ENCODE measurements around the gene RIC1. TPM values are rescaled to one million over a fixed set of nuclear protein-coding genes. Genes with fewer than 3 reads are reported as not detected.

Gene RIC1
- total and polyA plus RNA-seq, 9 of the 15 experiments (the other 6 are each of a cell fraction or from before 2014, with no cell fraction given), result 3.2 to 25.8 (median 15.0) TPM

DNA sequence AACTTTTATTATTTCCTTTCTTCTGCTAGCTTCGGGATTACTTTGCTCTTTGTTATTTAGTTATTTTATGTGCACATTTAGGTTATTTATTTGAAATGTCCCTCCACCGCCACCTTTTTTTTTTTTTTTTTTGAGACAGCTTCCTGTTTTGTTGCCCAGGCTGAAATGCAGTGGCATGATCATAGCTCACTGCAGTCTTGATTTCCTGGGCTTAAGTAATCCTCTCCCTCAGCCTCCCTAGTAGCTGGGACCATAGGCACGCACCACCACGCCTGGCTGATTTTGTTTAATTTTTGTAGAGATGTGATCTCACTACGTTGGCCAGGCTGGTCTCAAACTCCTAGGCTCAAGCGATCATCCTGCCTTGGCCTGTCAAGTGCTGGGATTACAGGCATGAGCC, 38.5 kb downstream of the RIC1 start:
- CTCF ChIA-PET (ENCODE audit: low intra/inter-chr PET ratio), result interaction anchor here (0.6 kb wide), 1 partner anchor 232 kb away, joined by 3 read pairs; no protein-coding TSS in a partner anchor
- no peaks in the 10 kb centered on the region for H4K20me1 ChIP-seq (replicated peaks; ENCODE audit: control insufficient read depth, insufficient read depth, low read length)
- TF ChIP-seq, protein P1, sequence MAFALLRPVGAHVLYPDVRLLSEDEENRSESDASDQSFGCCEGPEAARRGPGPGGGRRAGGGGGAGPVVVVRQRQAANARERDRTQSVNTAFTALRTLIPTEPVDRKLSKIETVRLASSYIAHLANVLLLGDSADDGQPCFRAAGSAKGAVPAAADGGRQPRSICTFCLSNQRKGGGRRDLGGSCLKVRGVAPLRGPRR (CRISPR knock-in tag; IDR thresholded peaks at IDR 0.05), result no peak
- no peak for TF ChIP-seq ZNF445 (CRISPR knock-in tag; IDR thresholded peaks at IDR 0.05; ENCODE audit: low read depth)
- TF ChIP-seq NBN (IDR thresholded peaks at IDR 0.05; ENCODE audit: low read depth), result no peak
- no peak for TF ChIP-seq ZNF780A (CRISPR knock-in tag; IDR thresholded peaks at IDR 0.05)
- no peak for TF ChIP-seq RREB1 (CRISPR knock-in tag; IDR thresholded peaks at IDR 0.05)
- no peak for TF ChIP-seq GTF2F1 (IDR thresholded peaks at IDR 0.05; ENCODE audit: low read depth, low read length)
- no peak for TF ChIP-seq ZNF134 (CRISPR knock-in tag; conservative IDR thresholded peaks at IDR 0.05)
- TF ChIP-seq NFXL1 (CRISPR knock-in tag; IDR thresholded peaks at IDR 0.05), result no peak
- no peak for TF ChIP-seq POLR2AphosphoS2 (IDR thresholded peaks at IDR 0.05; ENCODE audit: low read length)
- no peak for TF ChIP-seq BACH1 (tag; IDR thresholded peaks at IDR 0.05)
- TF ChIP-seq ZNF57 (CRISPR knock-in tag; IDR thresholded peaks at IDR 0.05), result no peak
- TF ChIP-seq RFX7 (CRISPR knock-in tag; IDR thresholded peaks at IDR 0.05), result no peak
- TF ChIP-seq, protein P2, sequence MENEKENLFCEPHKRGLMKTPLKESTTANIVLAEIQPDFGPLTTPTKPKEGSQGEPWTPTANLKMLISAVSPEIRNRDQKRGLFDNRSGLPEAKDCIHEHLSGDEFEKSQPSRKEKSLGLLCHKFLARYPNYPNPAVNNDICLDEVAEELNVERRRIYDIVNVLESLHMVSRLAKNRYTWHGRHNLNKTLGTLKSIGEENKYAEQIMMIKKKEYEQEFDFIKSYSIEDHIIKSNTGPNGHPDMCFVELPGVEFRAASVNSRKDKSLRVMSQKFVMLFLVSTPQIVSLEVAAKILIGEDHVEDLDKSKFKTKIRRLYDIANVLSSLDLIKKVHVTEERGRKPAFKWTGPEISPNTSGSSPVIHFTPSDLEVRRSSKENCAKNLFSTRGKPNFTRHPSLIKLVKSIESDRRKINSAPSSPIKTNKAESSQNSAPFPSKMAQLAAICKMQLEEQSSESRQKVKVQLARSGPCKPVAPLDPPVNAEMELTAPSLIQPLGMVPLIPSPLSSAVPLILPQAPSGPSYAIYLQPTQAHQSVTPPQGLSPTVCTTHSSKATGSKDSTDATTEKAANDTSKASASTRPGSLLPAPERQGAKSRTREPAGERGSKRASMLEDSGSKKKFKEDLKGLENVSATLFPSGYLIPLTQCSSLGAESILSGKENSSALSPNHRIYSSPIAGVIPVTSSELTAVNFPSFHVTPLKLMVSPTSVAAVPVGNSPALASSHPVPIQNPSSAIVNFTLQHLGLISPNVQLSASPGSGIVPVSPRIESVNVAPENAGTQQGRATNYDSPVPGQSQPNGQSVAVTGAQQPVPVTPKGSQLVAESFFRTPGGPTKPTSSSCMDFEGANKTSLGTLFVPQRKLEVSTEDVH (IDR thresholded peaks at IDR 0.05; ENCODE audit: low read depth, partially characterized antibody), result no peak
- TF ChIP-seq ZNF584 (CRISPR knock-in tag; IDR thresholded peaks at IDR 0.05; ENCODE audit: low read depth), result no peak

More for the DNA sequence above, 38.5 kb downstream of the RIC1 start:
- Histone ChIP-seq H3K9me1 (ENCODE audit: control insufficient read depth, insufficient read depth, low read length) (no peaks in the 10 kb centered on the region), H3K9ac (ENCODE audit: insufficient read depth in 1 of 2, low read depth in 2 of 2, low read length in 2 of 2) (no peak overlapping the region), H3K9me3 (replicated peaks; ENCODE audit: control insufficient read depth, insufficient read depth, low read depth, low read length) (no peaks in the 10 kb centered on the region), H3K27me3 (ENCODE audit: control insufficient read depth in 2 of 2, insufficient read depth in 2 of 2, low read length in 2 of 2) (no peaks in the 10 kb centered on the region), H3K27ac (ENCODE audit: extremely low read depth, low read depth, low read length) (no peak overlapping the region), H3K4me2 (ENCODE audit: insufficient read depth, low read length) (no peak overlapping the region), H3K79me2 (ENCODE audit: control insufficient read depth, insufficient read depth, low read length) (peaks cover 69% of the 10 kb centered on the region), H3K4me3 (no peak overlapping the region), H2AFZ (ENCODE audit: low read depth, low read length) (no peak overlapping the region), H3K4me1 (replicated peaks in 1 of 2; ENCODE audit: control insufficient read depth in 2 of 2, insufficient read depth in 2 of 2, low read length in 2 of 2) (peaks cover 8 to 13% of the 10 kb centered on the region in 2 experiments; a peak in 4 of 5 replicates), H3K36me3 (ENCODE audit: control insufficient read depth, insufficient read depth, low read length) (peaks cover 6% of the 10 kb centered on the region; the same call in 1 of the 3 replicates)
- no peak for DNase-seq (ENCODE audit: extremely low read depth in 1 of 4, low spot score in 3 of 4)
- WGBS (ENCODE audit: insufficient coverage, low coverage, missing lambda C conversion rate), result 84% methylated on average over 3 of the region's 6 CpGs
- in situ Hi-C loops (cut with MboI), result no loop called here
- BruUV-seq (replicated peaks), result no TSS peak
- POLR2A ChIA-PET, result no interaction called here
- no peak for FAIRE-seq
- intact Hi-C loops (cut with micrococcal nuclease), result no loop called here
- no peak for ATAC-seq
